Endodermal cell (in vitro differentiated cells): ENCODE measurements around the gene FAM163A. TPM values are rescaled to one million over a fixed set of nuclear protein-coding genes. Genes with fewer than 3 reads are reported as not detected.

Source experiments
- DNase-seq: peaks from one replicate; pipeline ENCODE4 v3.0.0-alpha.2; 2017
- H3K27ac ChIP-seq: 2 replicates; pipeline ENCODE4 v1.5.1; 2013; ENCODE audit warnings: mild to moderate bottlenecking, low read depth, low read length, moderate library complexity
- H3K27me3 ChIP-seq: 2 replicates; pipeline ENCODE4 v1.6.1; 2013; ENCODE audit warnings: mild to moderate bottlenecking, low read length, moderate library complexity; ENCODE audit not compliant: insufficient read depth, control insufficient read depth, poor library complexity, severe bottlenecking
- H3K36me3 ChIP-seq: 2 replicates; pipeline ENCODE4 v1.7.0; 2013; ENCODE audit warnings: mild to moderate bottlenecking, low read length, moderate library complexity; ENCODE audit not compliant: control insufficient read depth, insufficient read depth
- H3K4me1 ChIP-seq: one replicate; pipeline ENCODE4 v1.7.0; 2013; ENCODE audit warnings: low read length; ENCODE audit not compliant: control insufficient read depth, insufficient read depth
- H3K4me3 ChIP-seq: 2 replicates; pipeline ENCODE4 v1.5.1; 2013; ENCODE audit warnings: mild to moderate bottlenecking, low read length, moderate library complexity
- H3K9ac ChIP-seq: 2 replicates; pipeline ENCODE4 v1.6.1; 2013; ENCODE audit warnings: mild to moderate bottlenecking, low read length, moderate library complexity; ENCODE audit not compliant: poor library complexity, severe bottlenecking; ENCODE audit errors: extremely low read depth
- H3K9me3 ChIP-seq: 2 replicates; pipeline ENCODE4 v1.6.1; 2013; ENCODE audit warnings: mild to moderate bottlenecking, low read length, moderate library complexity; ENCODE audit not compliant: control insufficient read depth
- H3K27ac Mint-ChIP-seq: 2 replicates; pipeline ENCODE4 v1.8.0; 2020; ENCODE audit warnings: mixed read lengths
- H3K27me3 Mint-ChIP-seq: 2 replicates; pipeline ENCODE4 v1.8.0; 2021; ENCODE audit warnings: mild to moderate bottlenecking, mixed read lengths; ENCODE audit not compliant: insufficient read depth
- H3K36me3 Mint-ChIP-seq: 2 replicates; pipeline ENCODE4 v1.8.0; 2020; ENCODE audit warnings: low read depth, mixed read lengths
- H3K4me1 Mint-ChIP-seq: 2 replicates; pipeline ENCODE4 v1.8.0; 2020; ENCODE audit warnings: mixed read lengths
- H3K4me3 Mint-ChIP-seq: 2 replicates; pipeline ENCODE4 v1.8.0; 2020; ENCODE audit warnings: mild to moderate bottlenecking, moderate library complexity, mixed read lengths
- H3K9me3 Mint-ChIP-seq: 2 replicates; pipeline ENCODE4 v1.8.0; 2020; ENCODE audit warnings: mild to moderate bottlenecking, mixed read lengths
- CTCF ChIP-seq: fragments of 200-600 bp; sonication (generic); conservative IDR thresholded peaks from 2 replicates; pipeline ENCODE4 v1.5.0; 2021; ENCODE audit warnings: antibody characterized with exemption, mild to moderate bottlenecking
- WGBS, 2 experiments: methylation state at CpG; one replicate each; pipeline versions ENCODE4 v1.1.5 to v1.1.7; 2013; ENCODE audit warnings: missing lambda C conversion rate in 2 of 2, mixed read lengths in 1 of 2; ENCODE audit not compliant: insufficient coverage in 1 of 2, insufficient read length in 1 of 2; 5-methylcytosine and 5-hydroxymethylcytosine counted together
- total RNA-seq, 2 donors: library from RNA; stranded (reverse); fragmentation: NEBNext Ultra II Directional in 1 of 2; extraction: Animal tissue kit (Norgen Biotek cat#: 25700) in 1 of 2; gene quantifications; 2 replicates in 1 of 2; 3 replicates in 1 of 2; pipeline ENCODE4 v1.2.1, GENCODE V29; 2021

The FAM163A gene
- total RNA-seq, 2 donors from 2014 or later = not detected

DNA sequence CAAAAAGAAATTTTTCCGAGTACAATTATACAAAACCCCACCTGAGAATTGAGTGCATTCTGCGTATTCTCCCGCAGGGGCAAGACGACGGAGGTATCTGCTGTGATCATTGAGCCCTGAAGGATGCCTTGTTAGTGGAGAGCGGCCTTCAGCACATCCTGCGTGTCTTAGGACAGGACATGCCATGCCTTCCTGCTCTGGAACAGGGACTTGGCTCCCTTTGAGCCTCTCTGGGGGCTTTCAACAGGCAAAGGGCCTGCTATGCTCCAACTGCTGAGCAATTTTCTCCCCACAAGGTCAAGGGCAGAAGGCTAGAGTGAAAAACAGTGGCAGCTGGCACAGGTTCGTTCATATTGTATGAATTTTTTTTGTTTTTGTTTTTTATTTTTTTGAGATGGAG lies 82.1 kb downstream of the FAM163A start:
- H3K4me3 ChIP-seq = no peak overlapping the region
- Mint-ChIP-seq H3K36me3 (no peaks in the 10 kb centered on the region), H3K4me1 (peaks cover 8% of the 10 kb centered on the region), H3K9me3 (no peaks in the 10 kb centered on the region), H3K27me3 (peaks cover 9% of the 10 kb centered on the region), H3K27ac (no peak overlapping the region), H3K4me3 (no peak overlapping the region)
- no peaks in the 10 kb centered on the region for H3K9me3 ChIP-seq
- no peaks in the 10 kb centered on the region for H3K4me1 ChIP-seq
- TF ChIP-seq CTCF = peak; percentile 10
- 93 to 100% methylated on average over 8 of the region's 8 CpGs for WGBS, 2 experiments
- no peak overlapping the region for H3K9ac ChIP-seq
- no peak overlapping the region for H3K27ac ChIP-seq
- H3K36me3 ChIP-seq = no peaks in the 10 kb centered on the region
- no peaks in the 10 kb centered on the region for H3K27me3 ChIP-seq
- DNase-seq = peak; percentile 40

DNA sequence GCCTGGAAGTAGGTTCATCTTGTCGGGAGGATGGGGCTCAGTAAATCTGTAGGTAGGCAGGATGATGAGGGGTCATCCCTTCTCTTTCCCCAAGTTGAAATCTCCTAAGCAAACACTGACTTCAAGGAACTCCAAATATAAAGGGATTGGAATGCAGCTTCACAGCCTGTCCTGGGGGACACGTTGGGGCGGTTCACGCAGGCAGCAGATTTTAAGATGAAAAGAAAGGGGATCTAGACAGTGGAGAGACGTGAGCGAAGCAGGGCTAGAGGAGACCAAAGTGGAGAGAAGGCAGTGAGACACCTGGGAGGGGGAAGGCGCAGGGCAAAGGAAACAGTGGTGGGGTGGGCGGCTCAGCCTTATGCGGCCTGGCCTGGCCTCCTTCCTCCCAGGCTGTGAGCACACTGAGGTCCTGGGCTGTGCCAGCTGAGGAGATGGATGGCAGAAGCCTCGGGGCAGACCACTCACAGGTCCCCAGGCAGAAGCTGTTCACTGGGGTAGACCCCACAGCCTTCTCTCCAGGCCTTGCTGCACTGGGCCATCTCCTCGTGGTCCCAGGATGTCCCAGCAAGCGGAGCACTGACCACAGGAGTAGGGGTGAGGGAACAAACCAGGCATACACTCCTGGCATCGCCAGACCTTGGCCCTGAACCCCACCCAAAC lies 82.8 kb downstream of the FAM163A start:
- peaks cover 10% of the 10 kb centered on the region for H3K27me3 Mint-ChIP-seq
- H3K4me1 ChIP-seq = no peaks in the 10 kb centered on the region

GRCh38 chr1:179826626-179827280 lies 83.7 kb downstream of the FAM163A start:
- Mint-ChIP-seq H3K27me3 (peaks cover 8% of the 10 kb centered on the region), H3K36me3 (no peaks in the 10 kb centered on the region), H3K4me3 (no peak overlapping the region), H3K9me3 (no peaks in the 10 kb centered on the region), H3K27ac (no peak overlapping the region), H3K4me1 (peaks cover 11% of the 10 kb centered on the region)
- Histone ChIP-seq H3K9ac (no peak overlapping the region), H3K4me3 (no peak overlapping the region), H3K27me3 (no peaks in the 10 kb centered on the region), H3K36me3 (no peaks in the 10 kb centered on the region), H3K4me1 (no peaks in the 10 kb centered on the region), H3K27ac (no peak overlapping the region), H3K9me3 (no peaks in the 10 kb centered on the region)
- TF ChIP-seq CTCF = no peak
- whole genome bisulfite sequencing, 2 experiments = 81 to 100% methylated on average over 3 to 7 of the region's 7 CpGs
- peak; percentile 20 for DNase-seq

More for the DNA sequence above, 82.8 kb downstream of the FAM163A start:
- no peak for TF ChIP-seq CTCF
- no peak overlapping the region for H3K27ac Mint-ChIP-seq
- 82 to 85% methylated on average over 7 to 13 of the region's 13 CpGs for WGBS, 2 experiments
- DNase-seq = peak; percentile 54
- H3K36me3 Mint-ChIP-seq = no peaks in the 10 kb centered on the region
- no peak overlapping the region for H3K4me3 Mint-ChIP-seq
- Histone ChIP-seq H3K36me3 (no peaks in the 10 kb centered on the region), H3K4me3 (no peak overlapping the region), H3K9me3 (no peaks in the 10 kb centered on the region), H3K27ac (no peak overlapping the region), H3K9ac (no peak overlapping the region), H3K27me3 (no peaks in the 10 kb centered on the region)
- peaks cover 8% of the 10 kb centered on the region for H3K4me1 Mint-ChIP-seq
- no peaks in the 10 kb centered on the region for H3K9me3 Mint-ChIP-seq
